NCI-H226 (cell line): ENCODE measurements around the gene NUTM2D.
A peak's percentile ranks its signal among the peaks of the same experiment; 100 is the strongest.
"Not testable (repeated sequence)": the region's sequence is repeated elsewhere in the genome, so short reads cannot be mapped to it uniquely, and the experiment has no call there.

Experiments
- DNase-seq: peaks from one replicate; pipeline ENCODE4 v3.0.0-alpha.2; 2015

The NUTM2D gene

GRCh38 chr10:87357444-87357843 is at the start of gene NUTM2D:
Gene NUTM2D (plus strand): TSS chr10:87357744. CDS start chr10:87358266, 522 bp downstream.
- DNase-seq: not testable (repeated sequence)

GRCh38 chr10:87308702-87309101 is 48.8 kb upstream of the NUTM2D start:
- DNase-seq: not testable (repeated sequence)

- DNase-seq: not testable (repeated sequence)
These were observed 47.9 kb upstream of the NUTM2D start for GRCh38 chr10:87309657-87310056.

- DNase-seq: not testable (repeated sequence)
These were observed 46.0 kb upstream of the NUTM2D start for GRCh38 chr10:87311521-87311920.

GRCh38 chr10:87313649-87314359 is 43.7 kb upstream of the NUTM2D start:
- DNase-seq: not testable (repeated sequence)

GRCh38 chr10:87314360-87314973 is 43.1 kb upstream of the NUTM2D start:
- DNase-seq: not testable (repeated sequence)

- DNase-seq: not testable (repeated sequence)
These were observed 36.0 kb upstream of the NUTM2D start for GRCh38 chr10:87321505-87321904.

GRCh38 chr10:87324559-87324958 is 33.0 kb upstream of the NUTM2D start:
- DNase-seq: not testable (repeated sequence)

GRCh38 chr10:87327958-87328357 is 29.6 kb upstream of the NUTM2D start:
- DNase-seq: peak; percentile 28

GRCh38 chr10:87329131-87329530 is 28.4 kb upstream of the NUTM2D start:
- DNase-seq: not testable (repeated sequence)

GRCh38 chr10:87332687-87333086 is 24.9 kb upstream of the NUTM2D start:
- DNase-seq: peak; percentile 8

GRCh38 chr10:87340411-87340810 is 17.1 kb upstream of the NUTM2D start:
- not testable (repeated sequence) for DNase-seq

GRCh38 chr10:87341546-87342142 is 15.9 kb upstream of the NUTM2D start:
- DNase-seq: not testable (repeated sequence)

- DNase-seq: peak; percentile 90
These were observed 15.3 kb upstream of the NUTM2D start for GRCh38 chr10:87342249-87342710.

- DNase-seq: peak; percentile 46
These were observed 14.8 kb upstream of the NUTM2D start for GRCh38 chr10:87342711-87343258.

GRCh38 chr10:87345743-87346142 is 11.8 kb upstream of the NUTM2D start:
- DNase-seq: not testable (repeated sequence)

- not testable (repeated sequence) for DNase-seq
These were observed 7.4 kb upstream of the NUTM2D start for GRCh38 chr10:87350161-87350560.

GRCh38 chr10:87352825-87353224 is 4.7 kb upstream of the NUTM2D start:
- not testable (repeated sequence) for DNase-seq

GRCh38 chr10:87355110-87355509 is 2.4 kb upstream of the NUTM2D start:
- DNase-seq: not testable (repeated sequence)

- DNase-seq: not testable (repeated sequence)
These were observed 615 bp downstream of the NUTM2D start for GRCh38 chr10:87358159-87358558.

- DNase-seq: not testable (repeated sequence)
These were observed 12.1 kb downstream of the NUTM2D start for GRCh38 chr10:87369514-87370112.

- DNase-seq: not testable (repeated sequence)
These were observed 16.5 kb downstream of the NUTM2D start for GRCh38 chr10:87374091-87374490.

GRCh38 chr10:87379115-87379514 is 21.6 kb downstream of the NUTM2D start:
- DNase-seq: not testable (repeated sequence)
